Superior temporal gyrus (tissue), 1 donor: Measurements from ENCODE around the gene PRAMEF14.
"Not testable (repeated sequence)": the region's sequence is repeated elsewhere in the genome, so short reads cannot be mapped to it uniquely, and the experiment has no call there.

Source experiments
- DNase-seq: peaks from one replicate; pipeline ENCODE4 v3.0.0-alpha.2; 2016; ENCODE audit errors: extremely low spot score

PRAMEF14 gene, protein sequence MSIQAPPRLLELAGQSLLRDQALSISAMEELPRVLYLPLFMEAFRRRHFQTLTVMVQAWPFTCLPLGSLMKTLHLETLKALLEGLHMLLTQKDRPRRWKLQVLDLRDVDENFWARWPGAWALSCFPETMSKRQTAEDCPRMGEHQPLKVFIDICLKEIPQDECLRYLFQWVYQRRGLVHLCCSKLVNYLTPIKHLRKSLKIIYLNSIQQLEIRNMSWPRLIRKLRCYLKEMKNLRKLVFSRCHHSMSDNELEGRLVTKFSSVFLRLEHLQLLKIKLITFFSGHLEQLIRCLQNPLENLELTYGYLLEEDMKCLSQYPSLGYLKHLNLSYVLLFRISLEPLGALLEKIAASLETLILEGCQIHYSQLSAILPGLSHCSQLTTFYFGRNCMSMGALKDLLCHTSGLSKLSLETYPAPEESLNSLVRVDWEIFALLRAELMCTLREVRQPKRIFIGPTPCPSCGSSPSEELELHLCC

GRCh38 chr1:13347034-13347433 lies at the start of gene PRAMEF14:
TSS of gene PRAMEF14 (minus strand) at chr1:13347134. CDS start at chr1:13345314, 1,820 bp downstream.
- DNase-seq = not testable (repeated sequence)

DNA sequence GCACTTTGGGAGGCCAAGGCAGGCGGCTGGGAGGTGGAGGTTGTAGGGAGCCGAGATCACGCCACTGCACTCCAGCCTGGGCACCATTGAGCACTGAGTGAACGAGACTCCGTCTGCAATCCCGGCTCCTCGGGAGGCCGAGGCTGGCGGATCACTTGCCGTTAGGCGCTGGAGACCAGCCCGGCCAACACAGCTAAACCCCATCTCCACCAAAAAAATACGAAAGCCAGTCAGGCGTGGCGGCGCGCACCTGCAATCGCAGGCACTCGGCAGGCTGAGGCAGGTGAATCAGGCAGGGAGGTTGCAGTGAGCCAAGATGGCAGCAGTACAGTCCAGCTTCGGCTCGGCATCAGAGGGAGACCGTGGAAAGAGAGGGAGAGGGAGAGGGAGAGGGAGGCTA lies 48.4 kb upstream of the PRAMEF14 start:
- not testable (repeated sequence) for DNase-seq

GRCh38 chr1:13394761-13395160 lies 47.8 kb upstream of the PRAMEF14 start:
- DNase-seq = not testable (repeated sequence)

- DNase-seq = not testable (repeated sequence)
Measured at GRCh38 chr1:13393004-13393403, 46.1 kb upstream of the PRAMEF14 start.

DNA sequence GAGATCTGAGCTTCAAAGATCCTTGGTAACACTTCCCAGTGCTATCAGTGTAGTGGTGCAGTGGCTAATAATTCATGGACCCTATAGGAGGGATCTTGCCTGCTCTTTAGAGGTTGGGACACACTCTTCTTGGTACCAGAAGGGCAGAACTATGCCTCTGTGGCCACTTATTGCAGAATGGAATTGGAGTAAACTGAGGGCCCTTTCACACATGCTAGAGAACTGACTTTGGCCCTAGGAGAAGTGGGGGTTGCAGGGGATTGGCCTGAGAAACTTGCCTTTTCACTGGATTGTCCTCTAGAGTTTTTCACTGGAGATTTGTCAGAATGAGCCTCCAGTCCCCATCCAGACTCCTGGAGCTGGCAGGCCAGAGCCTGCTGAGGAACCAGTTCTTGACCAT lies 42.4 kb upstream of the PRAMEF14 start, which contains the start of gene PRAMEF17:
TSS of gene PRAMEF17 (plus strand) at position 301 of the 400 bp plus-strand sequence. CDS start at position 327, 26 bp downstream.
- DNase-seq = not testable (repeated sequence)

- DNase-seq = not testable (repeated sequence)
Measured at GRCh38 chr1:13380380-13380779, 33.4 kb upstream of the PRAMEF14 start.

GRCh38 chr1:13378983-13379382 lies 32.0 kb upstream of the PRAMEF14 start:
- not testable (repeated sequence) for DNase-seq

GRCh38 chr1:13368544-13368943 lies 21.6 kb upstream of the PRAMEF14 start:
- not testable (repeated sequence) for DNase-seq

DNA sequence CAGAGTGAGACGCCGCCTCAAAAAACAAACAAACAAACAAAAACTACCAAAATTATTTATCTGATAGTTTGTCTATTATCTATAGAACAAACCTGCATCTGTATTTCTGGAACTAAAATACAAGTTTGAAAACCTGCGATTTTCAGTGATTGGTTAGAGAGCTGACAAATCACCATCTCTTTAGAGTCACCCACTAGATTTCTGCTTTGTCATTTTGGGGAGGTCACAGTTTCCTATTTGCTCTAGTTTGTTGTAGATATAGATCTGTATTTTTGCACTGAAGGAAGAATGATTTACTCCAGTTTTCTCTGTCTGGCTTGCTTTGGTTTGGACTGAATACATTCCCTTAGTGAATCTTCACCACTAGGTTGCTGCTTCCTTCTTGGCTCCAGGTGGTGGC lies 19.6 kb upstream of the PRAMEF14 start:
- not testable (repeated sequence) for DNase-seq

DNA sequence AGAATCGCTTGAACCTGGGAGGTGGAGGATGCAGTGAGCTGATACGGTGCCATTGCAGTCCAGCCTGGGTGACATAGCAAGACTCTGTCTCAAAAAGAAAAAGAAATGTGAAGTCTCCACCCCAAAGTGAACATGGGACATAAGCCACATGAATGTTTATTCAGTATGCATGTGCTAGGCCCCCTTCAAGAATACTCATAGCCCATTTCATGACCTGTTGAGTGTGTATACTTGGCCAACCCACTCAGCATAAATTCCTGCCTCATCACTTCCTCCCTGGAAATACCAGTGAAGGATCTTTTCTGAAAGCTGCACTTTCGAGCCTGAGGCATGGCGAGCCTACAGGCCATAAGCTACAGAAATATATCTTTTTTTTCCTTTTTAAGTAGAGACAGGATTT lies 18.0 kb upstream of the PRAMEF14 start:
- not testable (repeated sequence) for DNase-seq

DNA sequence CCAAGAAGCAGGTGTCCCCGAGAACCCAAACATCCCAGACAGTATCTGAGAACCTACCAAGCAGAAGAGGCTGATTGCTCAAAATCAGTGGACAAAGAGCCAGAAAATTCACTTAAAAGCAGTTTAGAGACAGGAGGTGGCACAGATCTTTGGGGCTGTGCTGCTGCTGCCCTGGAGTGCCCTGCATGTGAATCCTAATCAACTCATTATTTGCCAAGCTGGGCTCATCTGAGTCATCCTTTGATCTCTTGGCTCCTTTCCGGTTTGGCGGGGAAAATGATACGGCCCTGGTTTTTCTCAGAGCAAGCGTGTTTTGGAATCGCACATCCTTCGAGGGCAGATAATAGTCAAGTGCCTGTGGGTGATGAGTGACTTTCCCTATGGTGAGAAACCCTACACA lies 15.4 kb upstream of the PRAMEF14 start:
- DNase-seq = not testable (repeated sequence)

DNA sequence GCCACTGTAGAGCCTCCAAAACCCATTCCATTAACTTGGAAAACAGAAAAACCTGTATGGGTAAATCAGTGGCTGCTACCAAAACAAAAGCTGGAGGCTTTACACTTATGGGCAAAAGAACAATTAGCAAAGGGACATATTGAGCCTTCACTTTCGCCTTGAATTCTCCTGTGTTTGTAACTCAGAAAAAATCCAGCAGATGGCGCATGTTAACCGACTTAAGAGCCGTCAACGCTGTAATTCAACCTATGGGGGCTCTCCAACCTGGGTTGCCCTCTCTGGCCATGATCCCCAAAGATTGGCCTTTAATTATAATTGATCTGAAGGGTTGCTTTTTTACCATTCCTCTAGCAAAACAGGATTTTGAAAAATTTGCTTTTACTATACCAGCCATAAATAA lies 9.8 kb upstream of the PRAMEF14 start:
- DNase-seq = peak; percentile 83

DNA sequence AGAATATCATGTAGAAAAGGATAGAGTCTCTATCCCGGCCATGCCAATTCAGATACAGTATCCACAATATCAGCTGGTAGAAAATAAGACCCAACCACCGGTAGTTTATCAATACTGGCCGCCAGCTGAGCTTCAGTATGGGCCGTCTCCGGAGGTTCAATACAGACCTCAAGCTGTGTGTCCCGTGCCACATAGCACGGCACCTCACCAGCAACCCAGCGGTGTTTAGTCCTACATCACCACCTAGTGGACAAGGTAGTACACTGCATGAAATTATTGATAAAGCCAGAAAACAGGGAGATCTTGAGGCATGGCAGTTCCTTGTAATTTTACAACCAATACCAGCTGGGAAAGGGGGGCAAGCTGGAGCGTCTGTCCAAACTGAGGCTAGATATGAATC lies 7.5 kb upstream of the PRAMEF14 start:
- DNase-seq = not testable (repeated sequence)

- DNase-seq = not testable (repeated sequence)
Measured at GRCh38 chr1:13353476-13353875, 6.5 kb upstream of the PRAMEF14 start.

- not testable (repeated sequence) for DNase-seq
Measured at GRCh38 chr1:13342496-13342895, 4.4 kb downstream of the PRAMEF14 start.

GRCh38 chr1:13315281-13315680 lies 31.7 kb downstream of the PRAMEF14 start, which contains the start of gene PRAMEF15:
TSS of gene PRAMEF15 (plus strand) at chr1:13315581. CDS start at chr1:13318408, 2,827 bp downstream.
- not testable (repeated sequence) for DNase-seq

GRCh38 chr1:13303239-13303638 lies 43.7 kb downstream of the PRAMEF14 start, which contains the start of gene PRAMEF33:
TSS of gene PRAMEF33 (plus strand) at chr1:13303539. CDS start at chr1:13305955, 2,416 bp downstream.
- DNase-seq = not testable (repeated sequence)

DNA sequence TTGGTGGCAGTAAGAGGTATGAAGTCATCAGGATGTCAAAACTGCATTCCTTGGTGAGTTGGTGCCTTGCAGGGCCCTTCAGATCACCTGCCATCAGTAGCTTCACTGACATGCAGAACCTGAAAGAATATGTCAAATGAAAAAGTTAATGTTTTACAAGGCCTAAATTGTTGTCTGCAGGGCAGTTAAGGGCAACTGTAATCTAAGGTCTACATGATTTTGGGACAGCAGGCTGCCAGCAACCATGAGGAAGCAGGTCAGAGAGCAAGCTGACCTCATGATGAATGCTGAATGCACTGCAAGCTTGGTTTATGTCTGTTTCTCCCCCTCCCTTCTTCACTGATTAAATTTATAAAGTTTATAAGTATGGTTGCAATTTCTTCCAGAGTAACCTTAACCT lies 44.7 kb downstream of the PRAMEF14 start:
- not testable (repeated sequence) for DNase-seq

GRCh38 chr1:13298699-13299098 lies 48.2 kb downstream of the PRAMEF14 start:
- not testable (repeated sequence) for DNase-seq

DNA sequence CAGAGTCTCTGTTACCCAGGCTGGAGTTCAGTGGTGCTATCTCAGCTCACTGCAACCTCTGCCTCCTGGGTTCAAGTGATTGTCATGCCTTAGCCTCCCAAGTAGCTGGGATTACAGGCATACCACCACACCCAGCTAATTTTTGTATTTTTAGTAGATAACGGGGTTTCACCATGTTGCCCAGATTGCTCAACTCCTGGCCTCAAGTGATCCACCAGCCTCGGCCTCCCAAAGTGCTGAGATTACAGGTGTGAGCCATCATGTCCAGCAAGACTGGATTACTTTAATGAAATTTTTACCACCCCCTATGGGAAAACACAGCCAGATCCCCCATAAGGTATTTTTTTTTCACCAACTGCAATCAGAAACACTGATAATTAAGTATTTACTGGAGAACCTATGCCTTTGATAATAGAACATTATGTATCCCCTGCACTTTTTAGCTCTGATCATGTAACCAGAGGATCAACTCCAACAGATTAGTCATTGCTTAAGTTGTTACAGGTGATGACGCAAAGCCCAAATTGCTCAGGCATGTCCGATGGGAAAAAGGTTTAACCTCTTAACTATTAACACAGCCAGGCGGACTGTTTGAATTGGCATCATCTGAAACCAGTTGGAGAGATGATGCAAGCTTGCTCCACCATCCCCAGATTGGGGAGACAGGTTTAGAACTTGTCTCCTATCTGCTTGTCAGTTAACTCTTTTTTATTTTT lies 49.6 kb downstream of the PRAMEF14 start:
- not testable (repeated sequence) for DNase-seq
